H9 (cell line): ENCODE measurements around the gene ANKDD1B. TPM values are rescaled to one million over a fixed set of nuclear protein-coding genes. Genes with fewer than 3 reads are reported as not detected.

ENCODE experiments used
- DNase-seq: peaks from one replicate; pipeline ENCODE4 v3.0.0-alpha.2; 2017
- H2AFZ ChIP-seq: one replicate; pipeline ENCODE4 v1.6.1; 2013; ENCODE audit warnings: mild to moderate bottlenecking, low read length, control low read depth, moderate library complexity
- H2AK5ac ChIP-seq: 2 replicates; pipeline ENCODE4 v1.6.1; 2013; ENCODE audit warnings: low read length, control low read depth, mixed read lengths; ENCODE audit not compliant: insufficient read length
- H2BK120ac ChIP-seq: one replicate; pipeline ENCODE4 v1.6.1; 2013; ENCODE audit warnings: low read depth, mild to moderate bottlenecking, low read length, control low read depth, inconsistent platforms; ENCODE audit not compliant: poor library complexity, severe bottlenecking
- H2BK12ac ChIP-seq: 2 replicates; pipeline ENCODE4 v1.6.1; 2013; ENCODE audit warnings: low read length, control low read depth, mixed read lengths, low read depth; ENCODE audit not compliant: insufficient read length
- H2BK15ac ChIP-seq: 2 replicates; pipeline ENCODE4 v1.6.1; 2013; ENCODE audit warnings: low read depth, low read length, control low read depth
- H2BK20ac ChIP-seq: one replicate; pipeline ENCODE4 v1.6.1; 2013; ENCODE audit warnings: low read depth, mild to moderate bottlenecking, low read length, control low read depth, inconsistent platforms; ENCODE audit not compliant: poor library complexity, severe bottlenecking
- H2BK5ac ChIP-seq: 2 replicates; pipeline ENCODE4 v1.6.1; 2013; ENCODE audit warnings: low read length, control low read depth, mixed read lengths; ENCODE audit not compliant: insufficient read length
- H3K14ac ChIP-seq: 2 replicates; pipeline ENCODE4 v1.6.1; 2013; ENCODE audit warnings: low read length, control low read depth; ENCODE audit not compliant: insufficient read depth
- H3K18ac ChIP-seq: 2 replicates; pipeline ENCODE4 v1.6.1; 2013; ENCODE audit warnings: low read depth, mild to moderate bottlenecking, mixed read lengths, low read length, control low read depth; ENCODE audit not compliant: insufficient read length
- H3K23ac ChIP-seq: 2 replicates; pipeline ENCODE4 v1.6.1; 2013; ENCODE audit warnings: low read length, control low read depth, mixed read lengths, low read depth; ENCODE audit not compliant: insufficient read length
- H3K23me2 ChIP-seq: 2 replicates; pipeline ENCODE4 v1.6.1; 2013; ENCODE audit warnings: low read depth, mild to moderate bottlenecking, mixed read lengths, low read length, control low read depth; ENCODE audit not compliant: insufficient read length, poor library complexity, severe bottlenecking
- H3K27ac ChIP-seq: 2 replicates; pipeline ENCODE4 v1.5.1; 2013; ENCODE audit warnings: low read length, control low read depth, mixed read lengths, low read depth; ENCODE audit not compliant: insufficient read length
- H3K27me3 ChIP-seq: 2 replicates; pipeline ENCODE4 v1.6.1; 2013; ENCODE audit warnings: low read length, control low read depth, inconsistent platforms; ENCODE audit not compliant: insufficient read depth
- H3K4ac ChIP-seq: 2 replicates; pipeline ENCODE4 v1.6.1; 2013; ENCODE audit warnings: low read depth, mild to moderate bottlenecking, control low read depth, inconsistent platforms, low read length, moderate library complexity
- H3K4me1 ChIP-seq: 2 replicates; pipeline ENCODE4 v1.6.1; 2013; ENCODE audit warnings: low read length, control low read depth, inconsistent platforms; ENCODE audit not compliant: insufficient read depth
- H3K4me2 ChIP-seq: 2 replicates; pipeline ENCODE4 v1.6.1; 2013; ENCODE audit warnings: low read length, control low read depth, mixed read lengths; ENCODE audit not compliant: insufficient read length, insufficient read depth
- H3K56ac ChIP-seq: 2 replicates; pipeline ENCODE4 v1.6.1; 2013; ENCODE audit warnings: low read depth, mild to moderate bottlenecking, mixed read lengths, low read length, control low read depth; ENCODE audit not compliant: insufficient read length
- H3K79me1 ChIP-seq: 2 replicates; pipeline ENCODE4 v1.6.1; 2013; ENCODE audit warnings: low read depth, mild to moderate bottlenecking, moderate library complexity, low read length, control low read depth, inconsistent platforms; ENCODE audit not compliant: insufficient read depth, poor library complexity, severe bottlenecking
- H3K79me2 ChIP-seq: 2 replicates; pipeline ENCODE4 v1.6.1; 2013; ENCODE audit warnings: low read length, control low read depth, inconsistent platforms; ENCODE audit not compliant: insufficient read depth
- H3K9ac ChIP-seq: 2 replicates; pipeline ENCODE4 v1.6.1; 2013; ENCODE audit warnings: low read length, control low read depth, mixed read lengths; ENCODE audit not compliant: insufficient read length; ENCODE audit errors: extremely low read depth
- H3K9me3 ChIP-seq: one replicate; pipeline ENCODE4 v1.6.1; 2013; ENCODE audit warnings: low read depth, low read length, inconsistent platforms; ENCODE audit not compliant: control insufficient read depth
- H3T11ph ChIP-seq: one replicate; pipeline ENCODE4 v1.6.1; 2013; ENCODE audit warnings: mild to moderate bottlenecking, low read length, control low read depth, inconsistent platforms
- H4K20me1 ChIP-seq: one replicate; pipeline ENCODE4 v1.6.1; 2013; ENCODE audit not compliant: control insufficient read depth, insufficient read length, insufficient read depth
- H4K5ac ChIP-seq: 2 replicates; pipeline ENCODE4 v1.6.1; 2013; ENCODE audit warnings: low read depth, mild to moderate bottlenecking, mixed read lengths, low read length, control low read depth; ENCODE audit not compliant: insufficient read length
- H4K8ac ChIP-seq: replicated peaks from 2 replicates; pipeline ENCODE4 v1.6.1; 2013; ENCODE audit warnings: low read length, control low read depth, mixed read lengths, low read depth; ENCODE audit not compliant: insufficient read length
- H4K91ac ChIP-seq: 2 replicates; pipeline ENCODE4 v1.6.1; 2013; ENCODE audit warnings: low read depth, mild to moderate bottlenecking, moderate library complexity, mixed read lengths, low read length, control low read depth; ENCODE audit not compliant: insufficient read length
- H3K27ac Mint-ChIP-seq, 3 experiments: 2 replicates in 2 of 3; 3 replicates in 1 of 3; pipeline ENCODE4 v1.8.0; 2020 to 2021; ENCODE audit warnings: mixed read lengths in 3 of 3, mild to moderate bottlenecking in 1 of 3, moderate library complexity in 1 of 3
- H3K27me3 Mint-ChIP-seq: 2 replicates; pipeline ENCODE4 v1.8.0; 2021; ENCODE audit warnings: low read depth, mild to moderate bottlenecking, moderate library complexity, mixed read lengths
- H3K36me3 Mint-ChIP-seq, 3 experiments: 2 replicates in 2 of 3; 3 replicates in 1 of 3; pipeline ENCODE4 v1.8.0; 2020 to 2021; ENCODE audit warnings: low read depth in 3 of 3, mixed read lengths in 3 of 3; ENCODE audit not compliant: insufficient read depth in 1 of 3
- H3K4me1 Mint-ChIP-seq, 2 experiments: 2 replicates each; pipeline ENCODE4 v1.8.0; 2020; ENCODE audit warnings: mixed read lengths in 2 of 2
- H3K4me3 Mint-ChIP-seq, 2 experiments: 2 replicates in 1 of 2; 3 replicates in 1 of 2; pipeline ENCODE4 v1.8.0; 2020 to 2021; ENCODE audit warnings: mild to moderate bottlenecking in 2 of 2, mixed read lengths in 2 of 2, moderate library complexity in 1 of 2
- H3K9me3 Mint-ChIP-seq, 2 experiments: 2 replicates in 1 of 2; 3 replicates in 1 of 2; pipeline ENCODE4 v1.8.0; 2020; ENCODE audit warnings: mild to moderate bottlenecking in 2 of 2, mixed read lengths in 2 of 2, moderate library complexity in 1 of 2
- CTCF ChIP-seq: fragments of 200-600 bp; sonication (generic); conservative IDR thresholded peaks from 3 replicates; pipeline ENCODE4 v1.8.0; 2021; ENCODE audit warnings: antibody characterized with exemption, mild to moderate bottlenecking
- WGBS: extraction: QIAGEN DNeasy Blood & Tissue Kit; methylation state at CpG from one replicate; pipeline ENCODE4 v1.1.7; 2013; ENCODE audit warnings: missing lambda C conversion rate, low lambda C conversion rate, mixed read lengths; ENCODE audit not compliant: insufficient read length; ENCODE audit errors: extremely low coverage; 5-methylcytosine and 5-hydroxymethylcytosine counted together
- total RNA-seq: library from RNA; stranded (reverse); gene quantifications from 2 replicates; pipeline ENCODE4 v1.2.1, GENCODE V29; 2021

The ANKDD1B gene
- total RNA-seq, 1 experiment from 2014 or later: 0.33 TPM

- no peak overlapping the region for H2BK15ac ChIP-seq
- no peaks in the 10 kb centered on the region for H3K9me3 ChIP-seq
- no peak overlapping the region for H4K5ac ChIP-seq
- no peak overlapping the region for H3K4ac ChIP-seq
- H4K91ac ChIP-seq: no peak overlapping the region
- H3K56ac ChIP-seq: no peak overlapping the region
- no peak for TF ChIP-seq CTCF
- H4K8ac ChIP-seq: no peak overlapping the region
- H3K27me3 Mint-ChIP-seq: no peaks in the 10 kb centered on the region; the same call in 1 of the 2 replicates
- no peak overlapping the region for H3K23ac ChIP-seq
- H3K4me1 ChIP-seq: no peaks in the 10 kb centered on the region
- H3K79me2 ChIP-seq: no peaks in the 10 kb centered on the region
- H3K27me3 ChIP-seq: peaks cover 2% of the 10 kb centered on the region; the same call in 1 of the 2 replicates
- H3K4me2 ChIP-seq: no peak overlapping the region
- H3K9me3 Mint-ChIP-seq: peaks cover 0 to 2% of the 10 kb centered on the region in 2 experiments; a peak in 2 of 5 replicates
- no peak overlapping the region for H3K18ac ChIP-seq
- H2AFZ ChIP-seq: no peak overlapping the region
- DNase-seq: no peak
- H3K79me1 ChIP-seq: no peaks in the 10 kb centered on the region
- H2BK20ac ChIP-seq: no peak overlapping the region
- peaks cover 3 to 6% of the 10 kb centered on the region in 2 experiments; a peak in 3 of 4 replicates for H3K4me1 Mint-ChIP-seq
- H2BK12ac ChIP-seq: no peak overlapping the region
- no peak overlapping the region for H3K14ac ChIP-seq
- no peak overlapping the region for H2BK120ac ChIP-seq
- no peak overlapping the region for H3K27ac Mint-ChIP-seq
- no peak overlapping the region for H2AK5ac ChIP-seq
- H2BK5ac ChIP-seq: no peak overlapping the region
- no peaks in the 10 kb centered on the region for H4K20me1 ChIP-seq
- no peaks in the 10 kb centered on the region for H3K23me2 ChIP-seq
- no peak overlapping the region for H3K9ac ChIP-seq
- no peak overlapping the region for H3K27ac ChIP-seq
- H3K4me3 Mint-ChIP-seq: no peak overlapping the region
- WGBS: no CpG with 5 or more reads among the region's 3 CpGs
- H3T11ph ChIP-seq: no peak overlapping the region
- no peaks in the 10 kb centered on the region for H3K36me3 Mint-ChIP-seq
Observed at GRCh38 chr5:75639535-75640311, 28.5 kb downstream of the ANKDD1B start.
